Gastrocnemius medialis (tissue), 4 donors: Measurements from ENCODE around the gene CD300H. TPM values are rescaled to one million over a fixed set of nuclear protein-coding genes. Genes with fewer than 3 reads are reported as not detected.
A peak's percentile ranks its signal among the peaks of the same experiment; 100 is the strongest.

ENCODE experiments used
- ATAC-seq, 2 donors: fragments of 150-250 bp; one replicate each; pipeline ENCODE4 v1.9.1; 2016
- DNase-seq, 2 donors: peaks; one replicate each; pipeline ENCODE4 v3.0.0-alpha.2; 2019
- H3K27ac ChIP-seq, 4 donors: fragments of 200-600 bp; sonication (generic); 1 replicate in 1 of 4; 2 replicates in 3 of 4; pipeline ENCODE4 v1.5.1; 2016 to 2018; ENCODE audit warnings: mild to moderate bottlenecking in 2 of 4, moderate library complexity in 1 of 4
- H3K27me3 ChIP-seq, 3 donors: fragments of 200-600 bp; sonication (generic) in 2 of 3; 1 replicate in 1 of 3; 2 replicates in 2 of 3; pipeline versions ENCODE4 v1.5.1 to v1.6.0; 2016 to 2019; ENCODE audit warnings: mild to moderate bottlenecking in 1 of 3, moderate library complexity in 1 of 3
- H3K36me3 ChIP-seq, 2 donors: fragments of 200-600 bp; sonication (generic) in 1 of 2; one replicate each; pipeline ENCODE4 v1.5.1; 2017 to 2018
- H3K4me1 ChIP-seq, 2 donors: fragments of 200-600 bp; sonication (generic) in 1 of 2; one replicate each; pipeline ENCODE4 v1.5.1; 2016 to 2017; ENCODE audit warnings: mild to moderate bottlenecking in 2 of 2
- H3K4me3 ChIP-seq, 4 donors: fragments of 200-600 bp; sonication (generic) in 3 of 4; 1 replicate in 1 of 4; 2 replicates in 3 of 4; pipeline ENCODE4 v1.5.1; 2016 to 2019; ENCODE audit warnings: mild to moderate bottlenecking in 2 of 4
- H3K9me3 ChIP-seq, 3 donors: fragments of 200-600 bp; sonication (generic) in 2 of 3; 1 replicate in 1 of 3; 2 replicates in 2 of 3; pipeline ENCODE4 v1.5.1; 2016 to 2019
- CTCF ChIP-seq, 5 experiments: fragments of 450-650 bp in 3 of 5; fragments of 200-600 bp in 2 of 5; sonication (generic) in 2 of 5; IDR thresholded peaks in 4 of 5; conservative IDR thresholded peaks in 1 of 5; 1 replicate in 4 of 5; 2 replicates in 1 of 5; pipeline ENCODE4 v1.5.1; 2016 to 2019; ENCODE audit warnings: antibody characterized with exemption in 5 of 5, mild to moderate bottlenecking in 3 of 5, moderate library complexity in 3 of 5
- POLR2A ChIP-seq, 2 donors: fragments of 450-650 bp; IDR thresholded peaks; one replicate each; pipeline ENCODE4 v1.6.1; 2017; ENCODE audit warnings: antibody characterized with exemption in 2 of 2, mild to moderate bottlenecking in 2 of 2, moderate library complexity in 2 of 2
- in situ Hi-C, 4 donors: fragments of 200-750 bp; cut with MboI; loops; one replicate each; pipeline versions ENCODE4 v1.15.0 to v1.8.0; 2017; ENCODE audit warnings: low sequenced_read_pairs in 4 of 4
- intact Hi-C: fragments of 100-400 bp; cut with DNase I; formaldehyde crosslinking; loops from one replicate; pipeline ENCODE4 v1.15.1; 2023; ENCODE audit warnings: low total_unique reads
- total RNA-seq, 4 donors: library from RNA; depleted of rRNA; stranded (reverse); fragments of >200 nt; gene quantifications; one replicate each; pipeline versions ENCODE4 v1.1.0 to v1.2.3, GENCODE V29; 2016

CD300H gene
- total RNA-seq, 4 donors from 2014 or later, result not detected

GRCh38 chr17:74607221-74607620 is 39.9 kb upstream of the CD300H start:
- Histone ChIP-seq H3K36me3 (no peaks in the 10 kb centered on the region), H3K9me3 (no peaks in the 10 kb centered on the region), H3K27me3 (peaks cover 0 to 13% (median 0%) of the 10 kb centered on the region in 3 donors), H3K4me1 (no peaks in the 10 kb centered on the region), H3K4me3 (no peak overlapping the region), H3K27ac (no peak overlapping the region)
- in situ Hi-C loops, result no loop called here
- ATAC-seq (no peak), DNase-seq (no peak)
- TF ChIP-seq POLR2A (IDR thresholded peaks at IDR 0.05), result no peak
- TF ChIP-seq CTCF (IDR thresholded peaks at IDR 0.05 in 4 of 5, conservative IDR thresholded peaks at IDR 0.05 in 1 of 5), result no peak
- intact Hi-C loops, result no loop called here

- intact Hi-C loops, result no loop called here
- DNase-seq, result no peak
- Histone ChIP-seq H3K4me3 (no peak overlapping the region), H3K9me3 (no peaks in the 10 kb centered on the region), H3K4me1 (no peaks in the 10 kb centered on the region), H3K27ac (no peak overlapping the region), H3K36me3 (no peaks in the 10 kb centered on the region), H3K27me3 (peaks cover 0 to 8% (median 0%) of the 10 kb centered on the region in 3 donors)
- in situ Hi-C loops, result no loop called here
- no peak for ATAC-seq
- TF ChIP-seq CTCF (IDR thresholded peaks at IDR 0.05 in 4 of 5, conservative IDR thresholded peaks at IDR 0.05 in 1 of 5) (no peak), POLR2A (IDR thresholded peaks at IDR 0.05) (no peak)
These were observed 38.7 kb upstream of the CD300H start for GRCh38 chr17:74606050-74606449.

GRCh38 chr17:74605361-74605760 is 38.1 kb upstream of the CD300H start:
- Histone ChIP-seq H3K4me1 (no peaks in the 10 kb centered on the region), H3K4me3 (no peak overlapping the region), H3K36me3 (no peaks in the 10 kb centered on the region), H3K27ac (no peak overlapping the region), H3K9me3 (no peaks in the 10 kb centered on the region), H3K27me3 (peaks cover 0 to 8% (median 0%) of the 10 kb centered on the region in 3 donors)
- ATAC-seq, result peak in 1 of 2 donors; percentile 30
- intact Hi-C loops, result no loop called here
- in situ Hi-C loops, result no loop called here
- TF ChIP-seq POLR2A (IDR thresholded peaks at IDR 0.05) (no peak), CTCF (IDR thresholded peaks at IDR 0.05 in 4 of 5, conservative IDR thresholded peaks at IDR 0.05 in 1 of 5) (no peak)
- DNase-seq, result peak in 1 of 2 donors; percentile 22

- Histone ChIP-seq H3K4me1 (no peaks in the 10 kb centered on the region), H3K4me3 (no peak overlapping the region), H3K36me3 (no peaks in the 10 kb centered on the region), H3K27ac (no peak overlapping the region), H3K27me3 (peaks cover 0 to 8% (median 0%) of the 10 kb centered on the region in 3 donors), H3K9me3 (no peaks in the 10 kb centered on the region)
- DNase-seq (no peak), ATAC-seq (no peak)
- intact Hi-C loops (loop anchor here (5.0 kb wide), 1 partner anchor 237 kb away; the partner anchor contains the start of gene GPR142), in situ Hi-C loops (no loop called here)
- TF ChIP-seq POLR2A (IDR thresholded peaks at IDR 0.05) (no peak), CTCF (IDR thresholded peaks at IDR 0.05 in 4 of 5, conservative IDR thresholded peaks at IDR 0.05 in 1 of 5) (no peak)
These were observed 37.5 kb upstream of the CD300H start for GRCh38 chr17:74604761-74605160.

GRCh38 chr17:74604200-74604599 is 36.9 kb upstream of the CD300H start:
- no peaks in the 10 kb centered on the region for H3K4me1 ChIP-seq
- ATAC-seq (no peak), DNase-seq (no peak)
- intact Hi-C loops (loop anchor here (5.0 kb wide), 1 partner anchor 237 kb away; the partner anchor contains the start of gene GPR142), in situ Hi-C loops (no loop called here)
- no peaks in the 10 kb centered on the region for H3K36me3 ChIP-seq
- no peak overlapping the region for H3K4me3 ChIP-seq
- no peak overlapping the region for H3K27ac ChIP-seq
- TF ChIP-seq CTCF (IDR thresholded peaks at IDR 0.05 in 4 of 5, conservative IDR thresholded peaks at IDR 0.05 in 1 of 5), result no peak
- TF ChIP-seq POLR2A (IDR thresholded peaks at IDR 0.05), result no peak
- peaks cover 0 to 8% (median 0%) of the 10 kb centered on the region in 3 donors for H3K27me3 ChIP-seq
- no peaks in the 10 kb centered on the region for H3K9me3 ChIP-seq
